Loucy (cell line): ENCODE data around the gene MRPS17.

Experiments
- H2AFZ ChIP-seq: fragments of 200-600 bp; sonication (generic); 2 replicates; pipeline ENCODE4 v1.6.0; 2016; ENCODE audit warnings: antibody characterized with exemption, mild to moderate bottlenecking, low read length, moderate library complexity
- H3F3A ChIP-seq: fragments of 200-600 bp; 2 replicates; pipeline ENCODE4 v1.6.0; 2016; ENCODE audit warnings: antibody characterized with exemption, low read depth, mild to moderate bottlenecking
- H3K27me3 ChIP-seq: fragments of 200-600 bp; sonication (generic); 2 replicates; pipeline ENCODE4 v1.6.1; 2014; ENCODE audit warnings: low read length, mild to moderate bottlenecking; ENCODE audit not compliant: insufficient read depth, poor library complexity, severe bottlenecking
- H3K36me3 ChIP-seq: fragments of 200-600 bp; sonication (generic); 2 replicates; pipeline ENCODE4 v1.6.1; 2016; ENCODE audit warnings: low read length; ENCODE audit not compliant: insufficient read depth
- H3K4me1 ChIP-seq: fragments of 200-600 bp; sonication (generic); 2 replicates; pipeline ENCODE4 v1.5.1; 2014; ENCODE audit warnings: low read length, mild to moderate bottlenecking; ENCODE audit not compliant: insufficient read depth, poor library complexity, severe bottlenecking
- H3K4me2 ChIP-seq: fragments of 200-600 bp; sonication (generic); 2 replicates; pipeline ENCODE4 v1.6.0; 2014; ENCODE audit warnings: antibody characterized with exemption, low read length, low read depth, mild to moderate bottlenecking; ENCODE audit not compliant: poor library complexity, severe bottlenecking
- H3K4me3 ChIP-seq: fragments of 200-600 bp; sonication (generic); 2 replicates; pipeline ENCODE4 v1.5.1; 2014; ENCODE audit warnings: low read length, mild to moderate bottlenecking, mixed read lengths; ENCODE audit not compliant: poor library complexity, severe bottlenecking
- H3K79me2 ChIP-seq: fragments of 200-600 bp; sonication (generic); 2 replicates; pipeline ENCODE4 v1.6.1; 2014; ENCODE audit warnings: low read length; ENCODE audit not compliant: insufficient read depth
- H3K9ac ChIP-seq: fragments of 200-600 bp; sonication (generic); 2 replicates; pipeline ENCODE4 v1.6.0; 2014; ENCODE audit warnings: mild to moderate bottlenecking, low read depth, low read length, moderate library complexity; ENCODE audit not compliant: poor library complexity, severe bottlenecking
- H3K9me2 ChIP-seq: fragments of 200-600 bp; sonication (generic); replicated peaks from 2 replicates; pipeline ENCODE4 v1.6.1; 2016; ENCODE audit warnings: low read depth, low read length, mixed read lengths
- H3K9me3 ChIP-seq: fragments of 200-600 bp; sonication (generic); 2 replicates; pipeline ENCODE4 v1.6.1; 2014; ENCODE audit warnings: mild to moderate bottlenecking, antibody characterized with exemption, low read length, low read depth; ENCODE audit not compliant: insufficient read depth
- H4K20me1 ChIP-seq: fragments of 200-600 bp; sonication (generic); 2 replicates; pipeline ENCODE4 v1.6.0; 2014; ENCODE audit warnings: antibody characterized with exemption, low read length, mild to moderate bottlenecking; ENCODE audit not compliant: insufficient read depth, poor library complexity, severe bottlenecking
- EZH2phosphoT487 ChIP-seq: fragments of 200-600 bp; IDR thresholded peaks from 2 replicates; pipeline ENCODE4 v1.6.1; 2018; ENCODE audit warnings: antibody characterized with exemption, mild to moderate bottlenecking, moderate library complexity, borderline replicate concordance
- TF ChIP-seq, protein P1 (sequence below): fragments of 200-600 bp; sonication (generic); conservative IDR thresholded peaks from 2 replicates; pipeline ENCODE4 v1.5.1; 2014; ENCODE audit warnings: mild to moderate bottlenecking, antibody characterized with exemption, low read length

The MRPS17 gene

GRCh38 chr7:55970978-55971377 lies 19.3 kb downstream of the MRPS17 start:
- peaks cover 65% of the 10 kb centered on the region for H3K79me2 ChIP-seq
- H3F3A ChIP-seq: no peaks in the 10 kb centered on the region
- no peak for TF ChIP-seq EZH2phosphoT487
- no peaks in the 10 kb centered on the region for H3K27me3 ChIP-seq
- H2AFZ ChIP-seq: no peak overlapping the region
- peak overlapping the region; percentile 20 for H3K4me2 ChIP-seq
- H3K9ac ChIP-seq: no peak overlapping the region
- H4K20me1 ChIP-seq: peaks cover 18% of the 10 kb centered on the region
- no peaks in the 10 kb centered on the region for H3K36me3 ChIP-seq
- H3K9me3 ChIP-seq: no peaks in the 10 kb centered on the region
- H3K9me2 ChIP-seq: no peaks in the 10 kb centered on the region
- H3K4me1 ChIP-seq: peaks cover 27% of the 10 kb centered on the region
- H3K4me3 ChIP-seq: no peak overlapping the region

GRCh38 chr7:55973747-55974250 lies 22.1 kb downstream of the MRPS17 start:
- TF ChIP-seq EZH2phosphoT487: no peak
- TF ChIP-seq, protein P1, sequence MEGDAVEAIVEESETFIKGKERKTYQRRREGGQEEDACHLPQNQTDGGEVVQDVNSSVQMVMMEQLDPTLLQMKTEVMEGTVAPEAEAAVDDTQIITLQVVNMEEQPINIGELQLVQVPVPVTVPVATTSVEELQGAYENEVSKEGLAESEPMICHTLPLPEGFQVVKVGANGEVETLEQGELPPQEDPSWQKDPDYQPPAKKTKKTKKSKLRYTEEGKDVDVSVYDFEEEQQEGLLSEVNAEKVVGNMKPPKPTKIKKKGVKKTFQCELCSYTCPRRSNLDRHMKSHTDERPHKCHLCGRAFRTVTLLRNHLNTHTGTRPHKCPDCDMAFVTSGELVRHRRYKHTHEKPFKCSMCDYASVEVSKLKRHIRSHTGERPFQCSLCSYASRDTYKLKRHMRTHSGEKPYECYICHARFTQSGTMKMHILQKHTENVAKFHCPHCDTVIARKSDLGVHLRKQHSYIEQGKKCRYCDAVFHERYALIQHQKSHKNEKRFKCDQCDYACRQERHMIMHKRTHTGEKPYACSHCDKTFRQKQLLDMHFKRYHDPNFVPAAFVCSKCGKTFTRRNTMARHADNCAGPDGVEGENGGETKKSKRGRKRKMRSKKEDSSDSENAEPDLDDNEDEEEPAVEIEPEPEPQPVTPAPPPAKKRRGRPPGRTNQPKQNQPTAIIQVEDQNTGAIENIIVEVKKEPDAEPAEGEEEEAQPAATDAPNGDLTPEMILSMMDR: no peak
- Histone ChIP-seq H3K9ac (no peak overlapping the region), H3K4me1 (peaks cover 17% of the 10 kb centered on the region), H3K4me3 (no peak overlapping the region), H3K4me2 (no peak overlapping the region), H3K79me2 (peaks cover 48% of the 10 kb centered on the region; the same call in 1 of the 2 replicates), H3F3A (no peaks in the 10 kb centered on the region), H2AFZ (no peak overlapping the region), H4K20me1 (peaks cover 11% of the 10 kb centered on the region), H3K36me3 (peaks cover 13% of the 10 kb centered on the region; the same call in 1 of the 2 replicates), H3K27me3 (no peaks in the 10 kb centered on the region), H3K9me2 (no peaks in the 10 kb centered on the region), H3K9me3 (no peaks in the 10 kb centered on the region)

DNA sequence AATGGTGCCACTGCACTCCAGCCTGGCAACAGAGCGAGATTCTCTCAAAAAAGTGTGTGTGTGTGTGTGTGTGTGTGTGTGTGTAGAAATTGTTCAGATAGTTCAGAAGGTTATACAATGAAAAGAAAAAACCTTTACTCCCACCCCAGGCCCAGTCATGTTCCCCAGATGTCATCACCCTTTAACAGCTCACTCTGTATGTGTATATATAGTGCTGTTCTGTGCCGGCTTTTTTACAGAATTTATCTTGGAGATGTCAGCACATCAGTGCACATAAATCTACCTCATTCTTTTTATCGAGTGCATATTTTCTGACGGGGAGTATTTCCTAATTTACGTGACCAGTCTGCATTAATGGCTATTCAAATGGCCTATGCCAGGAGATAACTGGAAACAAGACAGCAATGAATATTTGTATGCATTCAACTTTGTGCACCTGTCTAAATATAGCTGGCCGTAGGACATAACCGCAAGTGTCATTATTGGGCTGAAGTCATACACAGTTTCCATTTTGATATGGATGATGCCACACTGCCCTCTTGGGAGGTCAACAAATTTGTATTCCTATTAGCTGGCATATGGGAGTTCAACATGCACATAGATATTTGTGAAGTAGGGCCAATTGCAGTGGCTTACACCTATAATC lies 24.4 kb downstream of the MRPS17 start:
- Histone ChIP-seq H3K4me1 (peaks cover 5% of the 10 kb centered on the region), H3K27me3 (no peaks in the 10 kb centered on the region), H3K9me2 (no peaks in the 10 kb centered on the region), H3K9ac (no peak overlapping the region), H4K20me1 (peaks cover 8% of the 10 kb centered on the region), H3K4me3 (no peak overlapping the region), H2AFZ (no peak overlapping the region), H3K4me2 (no peak overlapping the region), H3F3A (no peaks in the 10 kb centered on the region), H3K79me2 (peaks cover 31% of the 10 kb centered on the region; the same call in 1 of the 2 replicates), H3K36me3 (peaks cover 35% of the 10 kb centered on the region; the same call in 1 of the 2 replicates), H3K9me3 (no peaks in the 10 kb centered on the region)
- TF ChIP-seq, protein P1: no peak
- TF ChIP-seq EZH2phosphoT487: no peak

- H3K4me2 ChIP-seq: no peak overlapping the region
- no peaks in the 10 kb centered on the region for H4K20me1 ChIP-seq
- TF ChIP-seq, protein P1: no peak
- TF ChIP-seq EZH2phosphoT487: no peak
Measured at GRCh38 chr7:55977831-55978230, 26.2 kb downstream of the MRPS17 start.

More at GRCh38 chr7:55977831-55978230, 26.2 kb downstream of the MRPS17 start:
- H3K9me2 ChIP-seq: no peaks in the 10 kb centered on the region
- H3K27me3 ChIP-seq: no peaks in the 10 kb centered on the region
- no peak overlapping the region for H3K9ac ChIP-seq
- H3K36me3 ChIP-seq: peaks cover 49% of the 10 kb centered on the region; the same call in 1 of the 2 replicates
- no peak overlapping the region for H3K4me3 ChIP-seq
- no peaks in the 10 kb centered on the region for H3K4me1 ChIP-seq
- peaks cover 17% of the 10 kb centered on the region; the same call in 1 of the 2 replicates for H3K79me2 ChIP-seq
- H3K9me3 ChIP-seq: no peaks in the 10 kb centered on the region
- H2AFZ ChIP-seq: no peak overlapping the region
- H3F3A ChIP-seq: no peaks in the 10 kb centered on the region
